Panc1 (cell line): ENCODE data around the gene TRIM17.

ENCODE experiments used
- CTCF ChIP-seq: fragments of 450-650 bp; IDR thresholded peaks from 2 replicates; pipeline ENCODE4 v1.5.1; 2017; ENCODE audit warnings: mild to moderate bottlenecking
- POLR2AphosphoS5 ChIP-seq: IDR thresholded peaks from 2 replicates; pipeline ENCODE4 v1.6.1; 2012; ENCODE audit warnings: mild to moderate bottlenecking, low read depth, low read length, moderate library complexity
- REST ChIP-seq, 2 experiments: IDR thresholded peaks; 2 replicates each; pipeline ENCODE4 v1.6.1; 2011 to 2012; ENCODE audit warnings: low read depth in 2 of 2, control low read depth in 1 of 2, low read length in 1 of 2, mild to moderate bottlenecking in 1 of 2, moderate library complexity in 1 of 2; ENCODE audit not compliant: insufficient read depth in 1 of 2
- SIN3A ChIP-seq: IDR thresholded peaks from 2 replicates; pipeline ENCODE4 v1.6.1; 2012; ENCODE audit warnings: low read depth, mild to moderate bottlenecking, low read length, moderate library complexity, borderline replicate concordance; ENCODE audit not compliant: insufficient read depth
- TCF7L2 ChIP-seq: IDR thresholded peaks from 2 replicates; pipeline ENCODE4 v1.6.1; 2011; ENCODE audit warnings: mild to moderate bottlenecking, low read depth, low read length, inconsistent platforms

- TF ChIP-seq CTCF: no peak
- TF ChIP-seq POLR2AphosphoS5: no peak
- TF ChIP-seq TCF7L2: no peak
- TF ChIP-seq REST (IDR thresholded peaks at IDR 0.05; ENCODE audit: insufficient read depth in 1 of 2, low read depth in 2 of 2, low read length in 1 of 2): no peak
- TF ChIP-seq SIN3A: no peak
These were observed 3.2 kb downstream of the TRIM17 start for GRCh38 chr1:228413241-228414010.
